Hepatocyte (in vitro differentiated cells): ENCODE results near the gene PREX1.

Experiments used
- EZH2phosphoT487 ChIP-seq: fragments of 200-600 bp; sonication (generic); IDR thresholded peaks from one replicate; pipeline ENCODE4 v1.6.1; 2018; ENCODE audit warnings: antibody characterized with exemption, mild to moderate bottlenecking, low read depth, moderate library complexity; ENCODE audit not compliant: unreplicated experiment, severe bottlenecking
- TF ChIP-seq, protein P1 (sequence below): fragments of 200-600 bp; sonication (generic); IDR thresholded peaks from 2 replicates; pipeline ENCODE4 v1.5.1; 2016; ENCODE audit warnings: antibody characterized with exemption, mild to moderate bottlenecking; ENCODE audit not compliant: poor library complexity

DNA sequence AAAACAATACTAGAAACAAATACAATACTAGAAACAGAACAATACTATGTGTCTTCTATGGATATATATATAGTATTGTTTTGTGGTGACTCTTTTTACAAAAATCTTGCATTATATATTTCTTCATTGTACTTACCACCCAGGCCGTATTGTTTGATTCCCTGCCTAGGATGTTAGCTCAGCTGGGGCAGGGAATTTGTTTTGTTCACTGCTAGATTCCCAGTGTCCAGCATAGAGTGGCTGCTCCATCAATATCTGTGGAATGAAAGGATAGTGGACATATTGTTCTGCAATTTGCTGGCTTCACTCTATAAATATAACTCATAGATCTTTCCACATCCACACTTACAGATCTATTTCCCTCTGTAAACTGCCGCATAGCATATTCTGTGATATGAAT is 21.5 kb upstream of the PREX1 start:
- TF ChIP-seq, protein P1, sequence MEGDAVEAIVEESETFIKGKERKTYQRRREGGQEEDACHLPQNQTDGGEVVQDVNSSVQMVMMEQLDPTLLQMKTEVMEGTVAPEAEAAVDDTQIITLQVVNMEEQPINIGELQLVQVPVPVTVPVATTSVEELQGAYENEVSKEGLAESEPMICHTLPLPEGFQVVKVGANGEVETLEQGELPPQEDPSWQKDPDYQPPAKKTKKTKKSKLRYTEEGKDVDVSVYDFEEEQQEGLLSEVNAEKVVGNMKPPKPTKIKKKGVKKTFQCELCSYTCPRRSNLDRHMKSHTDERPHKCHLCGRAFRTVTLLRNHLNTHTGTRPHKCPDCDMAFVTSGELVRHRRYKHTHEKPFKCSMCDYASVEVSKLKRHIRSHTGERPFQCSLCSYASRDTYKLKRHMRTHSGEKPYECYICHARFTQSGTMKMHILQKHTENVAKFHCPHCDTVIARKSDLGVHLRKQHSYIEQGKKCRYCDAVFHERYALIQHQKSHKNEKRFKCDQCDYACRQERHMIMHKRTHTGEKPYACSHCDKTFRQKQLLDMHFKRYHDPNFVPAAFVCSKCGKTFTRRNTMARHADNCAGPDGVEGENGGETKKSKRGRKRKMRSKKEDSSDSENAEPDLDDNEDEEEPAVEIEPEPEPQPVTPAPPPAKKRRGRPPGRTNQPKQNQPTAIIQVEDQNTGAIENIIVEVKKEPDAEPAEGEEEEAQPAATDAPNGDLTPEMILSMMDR = no peak
- no peak for TF ChIP-seq EZH2phosphoT487
